Ectodermal cell (in vitro differentiated cells): ENCODE results near the gene SAMM50.
A peak's percentile ranks its signal among the peaks of the same experiment; 100 is the strongest.

Source experiments
- H3K27ac ChIP-seq: 2 replicates; pipeline ENCODE4 v1.7.0; 2013; ENCODE audit warnings: mild to moderate bottlenecking, low read depth, low read length; ENCODE audit not compliant: insufficient read depth, poor library complexity, severe bottlenecking
- H3K27me3 ChIP-seq: 2 replicates; pipeline ENCODE4 v1.7.0; 2013; ENCODE audit warnings: mild to moderate bottlenecking, low read length; ENCODE audit not compliant: insufficient read depth, control insufficient read depth, poor library complexity, severe bottlenecking
- H3K36me3 ChIP-seq: one replicate; pipeline ENCODE4 v1.7.0; 2013; ENCODE audit warnings: low read length; ENCODE audit not compliant: control insufficient read depth, insufficient read depth
- H3K4me1 ChIP-seq: one replicate; pipeline ENCODE4 v1.7.0; 2013; ENCODE audit warnings: low read length; ENCODE audit not compliant: control insufficient read depth, insufficient read depth
- H3K4me3 ChIP-seq: 2 replicates; pipeline ENCODE4 v1.7.0; 2013; ENCODE audit warnings: low read depth, low read length, control low read depth; ENCODE audit not compliant: insufficient read depth
- H3K9me3 ChIP-seq: 2 replicates; pipeline ENCODE4 v1.7.0; 2013; ENCODE audit warnings: mild to moderate bottlenecking, low read length, moderate library complexity; ENCODE audit not compliant: control insufficient read depth
- WGBS, 2 experiments: methylation state at CpG; one replicate each; pipeline ENCODE4 v1.1.7; 2013; ENCODE audit warnings: missing lambda C conversion rate in 2 of 2; 5-methylcytosine and 5-hydroxymethylcytosine counted together

Gene SAMM50

GRCh38 chr22:43923631-43924464, 31.4 kb upstream of the SAMM50 start, which contains the start of gene PNPLA3:
TSS of gene PNPLA3 (plus strand) at chr22:43923805. CDS start at chr22:43923912, 107 bp downstream.
- peaks cover 35% of the 10 kb centered on the region for H3K27me3 ChIP-seq
- H3K4me3 ChIP-seq = peak within 1 kb of the TSS; percentile 69
- 0% methylated on average over 96 to 97 of the region's 100 CpGs for WGBS, 2 experiments
- H3K27ac ChIP-seq = no peak within 1 kb of the TSS
- H3K4me1 ChIP-seq = peaks cover 20% of the 10 kb centered on the region
- H3K9me3 ChIP-seq = no peaks in the 10 kb centered on the region
- H3K36me3 ChIP-seq = no peaks in the 10 kb centered on the region

GRCh38 chr22:43924877-43925276, 30.4 kb upstream of the SAMM50 start:
- peak overlapping the region; percentile 69 for H3K4me3 ChIP-seq
- WGBS, 2 experiments = 25 to 28% methylated on average over 6 to 7 of the region's 7 CpGs
- peaks cover 20% of the 10 kb centered on the region for H3K4me1 ChIP-seq

GRCh38 chr22:43925433-43926348, 29.6 kb upstream of the SAMM50 start:
- Histone ChIP-seq H3K4me3 (peak overlapping the region; percentile 69), H3K9me3 (no peaks in the 10 kb centered on the region), H3K27ac (peak overlapping the region; percentile 27), H3K36me3 (peaks cover 8% of the 10 kb centered on the region), H3K27me3 (peaks cover 35% of the 10 kb centered on the region), H3K4me1 (peaks cover 20% of the 10 kb centered on the region)
- WGBS, 2 experiments = 21% methylated on average over 6 of the region's 6 CpGs

More at GRCh38 chr22:43924877-43925276, 30.4 kb upstream of the SAMM50 start:
- no peaks in the 10 kb centered on the region for H3K36me3 ChIP-seq
- H3K27ac ChIP-seq = peak overlapping the region; percentile 27
- peaks cover 35% of the 10 kb centered on the region for H3K27me3 ChIP-seq
- H3K9me3 ChIP-seq = no peaks in the 10 kb centered on the region

GRCh38 chr22:43926349-43926710, 28.9 kb upstream of the SAMM50 start:
- Histone ChIP-seq H3K27me3 (peaks cover 30% of the 10 kb centered on the region), H3K27ac (no peak overlapping the region), H3K36me3 (peaks cover 8% of the 10 kb centered on the region), H3K4me1 (peaks cover 20% of the 10 kb centered on the region), H3K9me3 (no peaks in the 10 kb centered on the region), H3K4me3 (no peak overlapping the region)
- WGBS, 2 experiments = 90 to 94% methylated on average over 1 of the region's 1 CpG

- peaks cover 11% of the 10 kb centered on the region for H3K36me3 ChIP-seq
- H3K9me3 ChIP-seq = no peaks in the 10 kb centered on the region
- WGBS, 2 experiments = 94% methylated on average over 5 of the region's 5 CpGs
- H3K27ac ChIP-seq = no peak overlapping the region
- H3K4me1 ChIP-seq = peaks cover 12% of the 10 kb centered on the region
- H3K4me3 ChIP-seq = no peak overlapping the region
- H3K27me3 ChIP-seq = peaks cover 22% of the 10 kb centered on the region
Observed at GRCh38 chr22:43928468-43928867, 26.8 kb upstream of the SAMM50 start.

GRCh38 chr22:43928908-43929307, 26.3 kb upstream of the SAMM50 start:
- Histone ChIP-seq H3K9me3 (no peaks in the 10 kb centered on the region), H3K4me1 (peaks cover 12% of the 10 kb centered on the region), H3K36me3 (peaks cover 11% of the 10 kb centered on the region), H3K27me3 (peaks cover 21% of the 10 kb centered on the region), H3K27ac (no peak overlapping the region), H3K4me3 (no peak overlapping the region)
- 92 to 94% methylated on average over 6 of the region's 6 CpGs for WGBS, 2 experiments

- peaks cover 11% of the 10 kb centered on the region for H3K36me3 ChIP-seq
- no peak overlapping the region for H3K27ac ChIP-seq
- no peaks in the 10 kb centered on the region for H3K9me3 ChIP-seq
- WGBS, 2 experiments = 73 to 83% methylated on average over 4 of the region's 4 CpGs
- H3K27me3 ChIP-seq = peaks cover 13% of the 10 kb centered on the region
- no peaks in the 10 kb centered on the region for H3K4me1 ChIP-seq
- no peak overlapping the region for H3K4me3 ChIP-seq
Observed at GRCh38 chr22:43931771-43932170, 23.5 kb upstream of the SAMM50 start.

GRCh38 chr22:43941449-43941848, 13.8 kb upstream of the SAMM50 start:
- Histone ChIP-seq H3K4me1 (no peaks in the 10 kb centered on the region), H3K9me3 (no peaks in the 10 kb centered on the region), H3K36me3 (peaks cover 10% of the 10 kb centered on the region), H3K4me3 (no peak overlapping the region), H3K27me3 (no peaks in the 10 kb centered on the region), H3K27ac (no peak overlapping the region)
- 92 to 95% methylated on average over 6 of the region's 6 CpGs for WGBS, 2 experiments

GRCh38 chr22:43944670-43945430, 10.4 kb upstream of the SAMM50 start:
- 94 to 95% methylated on average over 20 of the region's 20 CpGs for whole genome bisulfite sequencing, 2 experiments
- peaks cover 4% of the 10 kb centered on the region for H3K36me3 ChIP-seq
- H3K4me1 ChIP-seq = no peaks in the 10 kb centered on the region
- H3K9me3 ChIP-seq = no peaks in the 10 kb centered on the region
- no peak overlapping the region for H3K27ac ChIP-seq
- H3K27me3 ChIP-seq = no peaks in the 10 kb centered on the region
- H3K4me3 ChIP-seq = no peak overlapping the region
